GM12878 (cell line): ENCODE results near the gene CENPC. TPM values are rescaled to one million over a fixed set of nuclear protein-coding genes. Genes with fewer than 3 reads are reported as not detected.

Experiments used
- SIX5 ChIP-seq: IDR thresholded peaks from 2 replicates; pipeline ENCODE4 v1.6.1; 2011; ENCODE audit warnings: mild to moderate bottlenecking, low read depth, low read length, moderate library complexity; ENCODE audit not compliant: severe bottlenecking
- polyA plus RNA-seq, 11 experiments: library from polyadenylated mRNA; depleted of rRNA in 4 of 11; unstranded in 6 of 11; stranded (reverse) in 5 of 11; fragments of >200 nt; fragmentation: Nextera tagmentation in 4 of 11; fragmentation: Illumina TruSeq in 1 of 11; extraction: Ambion mirVana in 4 of 11; extraction: Trizol in 1 of 11; gene quantifications; 1 replicate in 1 of 11; 2 replicates in 10 of 11; pipeline versions ENCODE4 v1.2.1 to v1.2.3, GENCODE V29; 2011 to 2016; ENCODE audit warnings: inconsistent platforms in 2 of 11, missing spikeins in 2 of 11, low read depth in 1 of 11
- small RNA-seq: library from RNA; depleted of rRNA; stranded (forward); fragments of <200 nt; gene quantifications from one replicate; pipeline ENCODE3, GENCODE V24; 2014
- total RNA-seq, 4 experiments: library from RNA; depleted of rRNA in 3 of 4; stranded (reverse); fragments of >200 nt in 3 of 4; fragmentation: Illumina TruSeq in 1 of 4; extraction: Trizol in 1 of 4; gene quantifications; 2 replicates each; pipeline versions ENCODE4 v1.2.1 to v1.2.3, GENCODE V29; 2013 to 2021
- TF ChIP-seq, protein P1 (sequence below): fragments of 450-650 bp; formaldehyde crosslinking; IDR thresholded peaks from 2 replicates; pipeline ENCODE4 v1.4.0; 2020; ENCODE audit warnings: mild to moderate bottlenecking, moderate library complexity

The CENPC gene
- total and polyA plus RNA-seq, 10 of the 15 experiments (the other 5 are each of a cell fraction or from before 2014, with no cell fraction given) = 13.1 to 34.9 (median 20.3) TPM

GRCh38 chr4:67428819-67429218 is 116.5 kb downstream of the CENPC start (continued):
- TF ChIP-seq, protein P1, sequence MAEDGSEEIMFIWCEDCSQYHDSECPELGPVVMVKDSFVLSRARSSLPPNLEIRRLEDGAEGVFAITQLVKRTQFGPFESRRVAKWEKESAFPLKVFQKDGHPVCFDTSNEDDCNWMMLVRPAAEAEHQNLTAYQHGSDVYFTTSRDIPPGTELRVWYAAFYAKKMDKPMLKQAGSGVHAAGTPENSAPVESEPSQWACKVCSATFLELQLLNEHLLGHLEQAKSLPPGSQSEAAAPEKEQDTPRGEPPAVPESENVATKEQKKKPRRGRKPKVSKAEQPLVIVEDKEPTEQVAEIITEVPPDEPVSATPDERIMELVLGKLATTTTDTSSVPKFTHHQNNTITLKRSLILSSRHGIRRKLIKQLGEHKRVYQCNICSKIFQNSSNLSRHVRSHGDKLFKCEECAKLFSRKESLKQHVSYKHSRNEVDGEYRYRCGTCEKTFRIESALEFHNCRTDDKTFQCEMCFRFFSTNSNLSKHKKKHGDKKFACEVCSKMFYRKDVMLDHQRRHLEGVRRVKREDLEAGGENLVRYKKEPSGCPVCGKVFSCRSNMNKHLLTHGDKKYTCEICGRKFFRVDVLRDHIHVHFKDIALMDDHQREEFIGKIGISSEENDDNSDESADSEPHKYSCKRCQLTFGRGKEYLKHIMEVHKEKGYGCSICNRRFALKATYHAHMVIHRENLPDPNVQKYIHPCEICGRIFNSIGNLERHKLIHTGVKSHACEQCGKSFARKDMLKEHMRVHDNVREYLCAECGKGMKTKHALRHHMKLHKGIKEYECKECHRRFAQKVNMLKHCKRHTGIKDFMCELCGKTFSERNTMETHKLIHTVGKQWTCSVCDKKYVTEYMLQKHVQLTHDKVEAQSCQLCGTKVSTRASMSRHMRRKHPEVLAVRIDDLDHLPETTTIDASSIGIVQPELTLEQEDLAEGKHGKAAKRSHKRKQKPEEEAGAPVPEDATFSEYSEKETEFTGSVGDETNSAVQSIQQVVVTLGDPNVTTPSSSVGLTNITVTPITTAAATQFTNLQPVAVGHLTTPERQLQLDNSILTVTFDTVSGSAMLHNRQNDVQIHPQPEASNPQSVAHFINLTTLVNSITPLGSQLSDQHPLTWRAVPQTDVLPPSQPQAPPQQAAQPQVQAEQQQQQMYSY = no peak
- TF ChIP-seq SIX5 = no peak

Small RNA genes lying within 50 kb of the gene (small RNA-seq; reads per million reads assigned to genes)
- gene RNA5SP527 (not detected), gene RNU1-63P (not detected)

Other genes with a start within 250 kb of the CENPC start
- 8.7 and 12.1 TPM in 2 replicates for gene STAP1, start 13.2 kb upstream of the CENPC start, total RNA-seq (2014; rRNA removed)
- gene STAP1, start 13.2 kb upstream of the CENPC start, total RNA-seq (2014; rRNA removed; fragmentation: Illumina TruSeq; extraction: Trizol) = 16.1 and 18.3 TPM in 2 replicates
- gene STAP1, start 13.2 kb upstream of the CENPC start, total RNA-seq (2021) = 8.1 and 10.2 TPM in 2 replicates
- gene STAP1, start 13.2 kb upstream of the CENPC start, polyA plus RNA-seq (2011; rRNA removed) = 8.6 and 13.6 TPM in 2 replicates
- gene STAP1, start 13.2 kb upstream of the CENPC start, polyA plus RNA-seq (2014; fragmentation: Illumina TruSeq; extraction: Trizol) = 14.8 and 22.7 TPM in 2 replicates
- gene STAP1, start 13.2 kb upstream of the CENPC start, polyA plus RNA-seq (2014; fragmentation: Nextera tagmentation; extraction: Ambion mirVana) = 10 to 100 TPM; 16.3 to 19.4 TPM
- gene STAP1, start 13.2 kb upstream of the CENPC start, polyA plus RNA-seq (2014; rRNA removed) = 7.2 and 8.7 TPM in 2 replicates
- gene STAP1, start 13.2 kb upstream of the CENPC start, polyA plus RNA-seq (2016; fragmentation: Nextera tagmentation; extraction: Ambion mirVana) = 1 to 10 TPM; 4.6 to 5.2 TPM
- 25.9 and 38.2 TPM in 2 replicates for gene UBA6, start 155.7 kb upstream of the CENPC start, total RNA-seq (2014; rRNA removed)
- gene UBA6, start 155.7 kb upstream of the CENPC start, total RNA-seq (2014; rRNA removed; fragmentation: Illumina TruSeq; extraction: Trizol) = 55.8 and 56.6 TPM in 2 replicates
- 66.3 and 68.5 TPM in 2 replicates for gene UBA6, start 155.7 kb upstream of the CENPC start, total RNA-seq (2021)
- gene UBA6, start 155.7 kb upstream of the CENPC start, polyA plus RNA-seq (2011; rRNA removed) = 70.6 and 106 TPM in 2 replicates
- 35.1 and 57.6 TPM in 2 replicates for gene UBA6, start 155.7 kb upstream of the CENPC start, polyA plus RNA-seq (2014; fragmentation: Illumina TruSeq; extraction: Trizol)
- gene UBA6, start 155.7 kb upstream of the CENPC start, polyA plus RNA-seq (2014; fragmentation: Nextera tagmentation; extraction: Ambion mirVana) = 10 to 100 TPM in 1 of 2 experiments, 1 to 10 TPM in 1; 7.9 to 15.3 TPM
- 19.8 and 25.8 TPM in 2 replicates for gene UBA6, start 155.7 kb upstream of the CENPC start, polyA plus RNA-seq (2014; rRNA removed)
- gene UBA6, start 155.7 kb upstream of the CENPC start, polyA plus RNA-seq (2016; fragmentation: Nextera tagmentation; extraction: Ambion mirVana) = 10 to 100 TPM; 34.4 to 36.4 TPM
- gene GNRHR, start 208.9 kb upstream of the CENPC start, total RNA-seq (2014; rRNA removed) = not detected in 2 replicates
- not detected in 2 replicates for gene GNRHR, start 208.9 kb upstream of the CENPC start, total RNA-seq (2014; rRNA removed; fragmentation: Illumina TruSeq; extraction: Trizol)
- gene GNRHR, start 208.9 kb upstream of the CENPC start, total RNA-seq (2021) = not detected in 2 replicates
- not detected in 2 replicates for gene GNRHR, start 208.9 kb upstream of the CENPC start, polyA plus RNA-seq (2011; rRNA removed)
- gene GNRHR, start 208.9 kb upstream of the CENPC start, polyA plus RNA-seq (2014; fragmentation: Illumina TruSeq; extraction: Trizol) = not detected in 2 replicates
- under 1 TPM; 0.02 to 0.08 TPM for gene GNRHR, start 208.9 kb upstream of the CENPC start, polyA plus RNA-seq (2014; fragmentation: Nextera tagmentation; extraction: Ambion mirVana)
- not detected in 2 replicates for gene GNRHR, start 208.9 kb upstream of the CENPC start, polyA plus RNA-seq (2014; rRNA removed)
- gene GNRHR, start 208.9 kb upstream of the CENPC start, polyA plus RNA-seq (2016; fragmentation: Nextera tagmentation; extraction: Ambion mirVana) = under 1 TPM in 1 of 2 experiments, not detected in 1; 0.12 TPM